Retinal pigment epithelial cell (primary cell): ENCODE results near the gene PNKD.
"Not testable (repeated sequence)": the region's sequence is repeated elsewhere in the genome, so short reads cannot be mapped to it uniquely, and the experiment has no call there.

Source experiments
- DNase-seq: peaks from one replicate; pipeline ENCODE4 v3.0.0-alpha.2; 2010; ENCODE audit warnings: low read depth
- H3K4me3 ChIP-seq: 2 replicates; pipeline ENCODE4 v1.5.1; 2011; ENCODE audit warnings: mild to moderate bottlenecking, low read length, control low read depth, moderate library complexity
- TF ChIP-seq, protein P1 (sequence below): conservative IDR thresholded peaks from 2 replicates; pipeline ENCODE4 v1.5.1; 2011; ENCODE audit warnings: low read depth, low read length, control low read depth, inconsistent platforms

PNKD gene

GRCh38 chr2:218312267-218312756 lies 42.0 kb downstream of the PNKD start:
- H3K4me3 ChIP-seq: no peak overlapping the region
- TF ChIP-seq, protein P1, sequence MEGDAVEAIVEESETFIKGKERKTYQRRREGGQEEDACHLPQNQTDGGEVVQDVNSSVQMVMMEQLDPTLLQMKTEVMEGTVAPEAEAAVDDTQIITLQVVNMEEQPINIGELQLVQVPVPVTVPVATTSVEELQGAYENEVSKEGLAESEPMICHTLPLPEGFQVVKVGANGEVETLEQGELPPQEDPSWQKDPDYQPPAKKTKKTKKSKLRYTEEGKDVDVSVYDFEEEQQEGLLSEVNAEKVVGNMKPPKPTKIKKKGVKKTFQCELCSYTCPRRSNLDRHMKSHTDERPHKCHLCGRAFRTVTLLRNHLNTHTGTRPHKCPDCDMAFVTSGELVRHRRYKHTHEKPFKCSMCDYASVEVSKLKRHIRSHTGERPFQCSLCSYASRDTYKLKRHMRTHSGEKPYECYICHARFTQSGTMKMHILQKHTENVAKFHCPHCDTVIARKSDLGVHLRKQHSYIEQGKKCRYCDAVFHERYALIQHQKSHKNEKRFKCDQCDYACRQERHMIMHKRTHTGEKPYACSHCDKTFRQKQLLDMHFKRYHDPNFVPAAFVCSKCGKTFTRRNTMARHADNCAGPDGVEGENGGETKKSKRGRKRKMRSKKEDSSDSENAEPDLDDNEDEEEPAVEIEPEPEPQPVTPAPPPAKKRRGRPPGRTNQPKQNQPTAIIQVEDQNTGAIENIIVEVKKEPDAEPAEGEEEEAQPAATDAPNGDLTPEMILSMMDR: no peak
- DNase-seq: no peak

DNA sequence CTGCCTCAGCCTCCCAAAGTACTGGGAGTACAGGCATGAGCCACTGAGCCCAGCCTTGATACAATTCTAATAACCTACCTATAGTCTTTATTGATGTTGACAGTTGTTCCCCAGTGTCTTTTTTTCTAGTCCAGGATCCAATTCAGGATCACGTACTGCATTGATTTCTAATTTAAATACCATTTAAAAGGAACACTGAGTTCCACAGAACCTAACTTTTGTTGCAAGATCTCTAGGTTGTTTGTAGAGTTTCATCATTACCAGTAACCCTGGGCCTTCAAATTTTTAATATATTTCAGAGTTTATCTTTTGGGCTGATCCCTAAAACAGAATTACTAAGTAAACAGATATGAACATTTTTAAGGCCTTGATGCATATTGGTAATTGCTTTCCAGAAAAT lies 43.0 kb downstream of the PNKD start:
- no peak overlapping the region for H3K4me3 ChIP-seq
- no peak for DNase-seq
- TF ChIP-seq, protein P1: no peak

DNA sequence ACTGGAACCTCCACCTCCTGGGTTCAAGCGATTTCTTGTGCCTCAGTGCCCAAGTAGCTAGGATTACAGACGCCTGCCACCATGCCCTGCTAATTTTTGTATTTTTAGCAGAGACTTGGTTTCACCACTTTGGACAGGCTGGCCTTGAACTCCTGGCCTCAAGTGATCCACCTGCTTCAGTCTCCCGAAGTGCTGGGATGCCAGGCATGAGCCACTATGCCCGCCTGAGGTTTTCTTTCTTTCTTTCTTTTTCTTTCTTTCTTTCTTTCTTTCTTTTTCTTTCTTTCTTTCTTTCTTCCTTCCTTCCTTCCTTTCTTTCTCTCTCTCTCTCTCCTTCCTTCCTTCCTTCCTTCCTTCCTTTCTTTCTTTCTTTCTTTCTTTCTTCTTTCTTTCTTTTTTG lies 44.4 kb downstream of the PNKD start:
- not testable (repeated sequence) for H3K4me3 ChIP-seq, DNase-seq

GRCh38 chr2:218315397-218315796 lies 45.1 kb downstream of the PNKD start:
- DNase-seq: no peak
- TF ChIP-seq, protein P1: no peak
- H3K4me3 ChIP-seq: no peak overlapping the region

DNA sequence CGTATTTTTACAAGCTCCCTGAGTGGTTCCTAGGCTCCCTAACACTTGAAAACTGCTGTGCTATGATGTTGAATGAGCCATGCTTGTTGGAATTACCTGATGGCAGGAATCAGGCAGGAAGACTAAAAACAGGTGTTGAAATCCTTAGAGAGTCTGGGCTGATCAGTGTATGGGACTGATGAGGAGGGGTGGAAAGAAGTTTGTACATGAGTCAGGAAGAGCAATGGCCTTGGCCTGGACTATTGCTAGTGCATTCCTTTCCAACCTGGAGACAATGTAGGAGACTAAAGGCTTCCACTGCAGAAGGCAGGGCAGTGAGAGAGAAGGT lies 46.9 kb downstream of the PNKD start:
- DNase-seq: no peak
- H3K4me3 ChIP-seq: no peak overlapping the region
- TF ChIP-seq, protein P1: no peak

DNA sequence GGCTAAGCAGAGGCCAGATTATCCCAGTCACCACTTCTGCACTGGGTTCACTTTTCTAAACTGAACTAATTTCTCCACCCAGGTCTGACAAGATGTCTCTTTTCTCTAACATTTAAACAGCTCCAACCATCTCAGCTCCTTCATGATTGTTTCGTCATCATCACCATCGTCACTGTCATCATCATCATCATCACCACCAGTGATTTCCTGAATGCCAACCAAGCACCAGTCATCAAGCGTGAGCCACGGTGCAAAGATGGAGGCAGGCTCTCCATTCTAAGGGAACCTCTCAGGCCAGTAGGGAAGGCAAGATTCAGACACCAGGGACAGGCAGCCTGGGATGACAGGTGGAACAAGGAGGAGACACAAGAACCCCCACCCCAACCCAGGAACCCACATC lies 47.5 kb downstream of the PNKD start:
- H3K4me3 ChIP-seq: no peak overlapping the region
- no peak for DNase-seq
- TF ChIP-seq, protein P1: no peak

DNA sequence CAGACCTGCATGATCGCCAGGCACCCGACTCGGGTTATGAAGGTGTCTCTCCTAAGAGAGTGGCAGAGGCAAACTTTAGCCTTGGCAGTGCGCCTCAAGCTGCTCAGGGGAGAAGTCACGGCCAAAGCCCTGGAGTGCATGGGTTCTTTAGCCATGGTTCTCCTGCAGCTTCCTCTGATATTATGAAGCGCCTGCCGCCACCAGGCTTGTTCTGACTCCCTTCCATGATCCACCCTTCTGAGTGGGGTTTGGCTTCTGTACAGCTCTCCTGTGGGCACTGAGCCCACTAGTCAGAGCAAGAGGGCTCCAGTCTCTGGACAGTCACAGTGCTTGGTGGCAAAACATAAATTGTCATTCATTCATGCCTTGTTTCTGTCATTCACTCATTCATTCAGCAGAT lies 47.9 kb downstream of the PNKD start:
- DNase-seq: no peak
- no peak overlapping the region for H3K4me3 ChIP-seq
- TF ChIP-seq, protein P1: no peak

GRCh38 chr2:218319813-218320365 lies 49.6 kb downstream of the PNKD start:
- DNase-seq: no peak
- TF ChIP-seq, protein P1: no peak
- no peak overlapping the region for H3K4me3 ChIP-seq
